ENCODE data around the gene SPTB. TPM values are rescaled to one million over a fixed set of nuclear protein-coding genes. Genes with fewer than 3 reads are reported as not detected.

Gene SPTB
- total and polyA plus RNA-seq, 10 donors: 0.06 to 20.9 (median 3.9) TPM

GRCh38 chr14:64865992-64866391, 13.7 kb downstream of the SPTB start:
- DNase-seq: no peak
- Histone ChIP-seq H3K4me1 (peaks cover 0 to 11% (median 8%) of the 10 kb centered on the region in 6 donors), H3K4me3 (no peak overlapping the region), H3K27ac (no peak overlapping the region), H3K36me3 (no peaks in the 10 kb centered on the region), H3K9me3 (no peaks in the 10 kb centered on the region), H3K27me3 (replicated peaks in 1 of 7) (no peaks in the 10 kb centered on the region)
- TF ChIP-seq POLR2AphosphoS5 (IDR thresholded peaks at IDR 0.05): no peak
- 77 to 83% (median 81%) methylated on average over 6 of the region's 6 CpGs for WGBS, 5 donors
- intact Hi-C loops (cut with DNase I; ENCODE audit: low total_unique reads): no loop called here

DNA sequence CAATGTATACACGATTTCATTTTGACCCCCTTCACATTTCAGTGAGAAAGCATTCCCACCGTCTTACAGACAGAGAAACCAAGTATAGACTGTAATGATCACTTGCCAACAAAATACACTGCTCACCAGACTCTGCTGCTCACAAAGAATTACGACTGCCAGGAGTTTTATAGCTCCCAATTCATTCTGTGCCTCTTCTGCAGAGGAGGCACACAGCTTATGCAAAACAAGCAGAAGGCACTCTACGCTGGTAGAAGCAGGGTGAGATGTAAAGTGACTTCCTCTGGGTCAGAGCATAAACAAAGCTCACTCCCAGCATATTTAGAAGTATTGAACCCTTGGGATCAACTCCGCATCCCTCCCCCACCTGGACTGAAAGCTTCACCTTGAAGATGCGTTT, 14.6 kb downstream of the SPTB start:
- no peaks in the 10 kb centered on the region for H3K27me3 ChIP-seq (replicated peaks in 1 of 7)
- no peaks in the 10 kb centered on the region for H3K36me3 ChIP-seq
- intact Hi-C loops (cut with DNase I; ENCODE audit: low total_unique reads): no loop called here
- 61 to 93% (median 83%) methylated on average over 6 of the region's 6 CpGs for WGBS, 5 donors
- H3K4me3 ChIP-seq: no peak overlapping the region
- peaks cover 0 to 7% (median 4%) of the 10 kb centered on the region in 6 donors for H3K4me1 ChIP-seq
- TF ChIP-seq CTCF (IDR thresholded peaks at IDR 0.05 in 8 of 11, conservative IDR thresholded peaks at IDR 0.05 in 3 of 11): no peak
- no peak for TF ChIP-seq POLR2A (IDR thresholded peaks at IDR 0.05)
- TF ChIP-seq POLR2AphosphoS5 (IDR thresholded peaks at IDR 0.05): no peak
- no peak for DNase-seq
- no peaks in the 10 kb centered on the region for H3K9me3 ChIP-seq
- H3K27ac ChIP-seq: no peak overlapping the region

DNA sequence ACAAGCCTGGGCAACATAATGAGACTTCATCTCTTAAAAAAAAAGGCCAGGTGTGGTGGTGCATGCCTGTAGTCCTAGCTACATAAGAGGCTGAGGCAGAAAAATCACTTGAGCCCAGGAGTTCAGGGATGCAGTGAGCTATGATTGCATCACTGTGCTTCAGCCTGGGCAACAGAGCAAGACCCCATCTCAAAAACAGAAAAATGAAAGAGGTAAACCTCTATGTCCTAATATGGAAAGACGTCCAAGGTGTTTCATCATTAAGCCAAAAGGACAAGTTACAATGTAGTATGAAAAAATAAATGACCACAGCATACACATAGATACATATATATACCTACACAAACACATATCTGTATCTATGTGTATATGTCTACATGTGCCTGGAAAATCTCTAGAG, 15.4 kb downstream of the SPTB start:
- Histone ChIP-seq H3K4me3 (no peak overlapping the region), H3K36me3 (no peaks in the 10 kb centered on the region), H3K4me1 (no peaks in the 10 kb centered on the region), H3K27me3 (replicated peaks in 1 of 7) (no peaks in the 10 kb centered on the region), H3K9me3 (no peaks in the 10 kb centered on the region), H3K27ac (no peak overlapping the region)
- 64 to 100% (median 85%) methylated on average over 1 of the region's 1 CpG for WGBS, 5 donors
- intact Hi-C loops (cut with DNase I; ENCODE audit: low total_unique reads): no loop called here
- DNase-seq: no peak
- TF ChIP-seq POLR2A (IDR thresholded peaks at IDR 0.05) (no peak), CTCF (IDR thresholded peaks at IDR 0.05 in 8 of 11, conservative IDR thresholded peaks at IDR 0.05 in 3 of 11) (no peak), POLR2AphosphoS5 (IDR thresholded peaks at IDR 0.05) (no peak)

DNA sequence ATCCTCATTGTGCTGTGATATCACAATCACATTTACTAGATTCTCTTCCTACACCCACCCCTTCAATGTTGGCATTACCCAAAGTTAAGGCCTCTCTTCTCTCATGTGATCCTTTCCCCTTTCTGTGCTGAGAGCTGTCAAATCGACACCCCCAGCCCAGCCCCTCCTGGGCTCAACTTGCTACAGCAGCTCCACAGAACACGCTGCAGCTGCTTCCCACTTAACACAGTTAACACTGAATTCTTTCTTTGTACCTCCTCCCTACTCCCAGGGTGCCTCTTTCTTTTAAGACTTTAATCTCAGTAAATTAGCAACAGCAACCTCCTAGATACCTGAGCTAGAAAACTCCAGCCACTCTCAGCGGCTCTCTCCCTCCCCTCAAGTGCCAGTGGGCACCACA, 17.8 kb downstream of the SPTB start:
- H3K36me3 ChIP-seq: no peaks in the 10 kb centered on the region
- WGBS, 5 donors: 63 to 71% (median 69%) methylated on average over 3 of the region's 3 CpGs
- intact Hi-C loops (cut with DNase I; ENCODE audit: low total_unique reads): no loop called here
- H3K27me3 ChIP-seq (replicated peaks in 1 of 7): peaks cover 0 to 11% (median 0%) of the 10 kb centered on the region in 7 donors
- no peak for TF ChIP-seq POLR2AphosphoS5 (IDR thresholded peaks at IDR 0.05)
- TF ChIP-seq CTCF (IDR thresholded peaks at IDR 0.05 in 8 of 11, conservative IDR thresholded peaks at IDR 0.05 in 3 of 11): no peak
- no peak for TF ChIP-seq POLR2A (IDR thresholded peaks at IDR 0.05)
- no peaks in the 10 kb centered on the region for H3K4me1 ChIP-seq
- DNase-seq: no peak
- H3K9me3 ChIP-seq: no peaks in the 10 kb centered on the region
- H3K4me3 ChIP-seq: no peak overlapping the region
- H3K27ac ChIP-seq: no peak overlapping the region

- Histone ChIP-seq H3K9me3 (no peaks in the 10 kb centered on the region), H3K36me3 (no peaks in the 10 kb centered on the region), H3K27me3 (replicated peaks in 1 of 7) (peaks cover 0 to 11% (median 0%) of the 10 kb centered on the region in 7 donors), H3K27ac (no peak overlapping the region), H3K4me3 (no peak overlapping the region), H3K4me1 (peaks cover 0 to 3% (median 0%) of the 10 kb centered on the region in 6 donors)
- no peak for DNase-seq
- intact Hi-C loops (cut with DNase I; ENCODE audit: low total_unique reads): no loop called here
- TF ChIP-seq POLR2AphosphoS5 (IDR thresholded peaks at IDR 0.05) (no peak), CTCF (IDR thresholded peaks at IDR 0.05 in 8 of 11, conservative IDR thresholded peaks at IDR 0.05 in 3 of 11) (no peak), POLR2A (IDR thresholded peaks at IDR 0.05) (no peak)
- WGBS, 5 donors: 24 to 43% (median 35%) methylated on average over 2 of the region's 2 CpGs
Observed at GRCh38 chr14:64860039-64860438, 19.7 kb downstream of the SPTB start.
